GM23338 (cell line): ENCODE data around the gene PHYHIPL. TPM values are rescaled to one million over a fixed set of nuclear protein-coding genes. Genes with fewer than 3 reads are reported as not detected.

Source experiments
- ATAC-seq: fragments of 200-7000 bp; cut with Tn5 transposase; 3 replicates; pipeline ENCODE4 v1.9.1; 2020
- DNase-seq: peaks from one replicate; pipeline ENCODE4 v3.0.0-alpha.2; 2015; ENCODE audit warnings: low spot score
- H2AFZ ChIP-seq: fragments of 200-600 bp; sonication (generic); 2 replicates; pipeline ENCODE4 v1.8.0; 2016; ENCODE audit warnings: antibody characterized with exemption, mild to moderate bottlenecking, moderate library complexity
- H3F3A ChIP-seq: fragments of 200-600 bp; sonication (generic); replicated peaks from 2 replicates; pipeline ENCODE4 v1.8.0; 2017; ENCODE audit warnings: antibody characterized with exemption, mixed run types, low read depth
- H3K27ac ChIP-seq: fragments of 200-600 bp; sonication (generic); 2 replicates; pipeline ENCODE4 v1.6.1; 2016; ENCODE audit warnings: low read depth
- H3K27me3 ChIP-seq: fragments of 200-600 bp; sonication (generic); 2 replicates; pipeline ENCODE4 v1.8.0; 2016; ENCODE audit warnings: mild to moderate bottlenecking, mixed run types, moderate library complexity; ENCODE audit not compliant: insufficient read depth
- H3K36me3 ChIP-seq: fragments of 200-600 bp; sonication (generic); 2 replicates; pipeline ENCODE4 v1.8.0; 2016; ENCODE audit warnings: mild to moderate bottlenecking; ENCODE audit not compliant: insufficient read depth
- H3K4me1 ChIP-seq: fragments of 200-600 bp; sonication (generic); 2 replicates; pipeline ENCODE4 v1.8.0; 2016; ENCODE audit warnings: mild to moderate bottlenecking, moderate library complexity; ENCODE audit not compliant: insufficient read depth
- H3K4me2 ChIP-seq: fragments of 200-600 bp; sonication (generic); 2 replicates; pipeline ENCODE4 v1.7.1; 2017; ENCODE audit warnings: mixed run types
- H3K4me3 ChIP-seq: fragments of 200-600 bp; sonication (generic); 2 replicates; pipeline ENCODE4 v1.6.1; 2016; ENCODE audit warnings: mixed run types
- H3K79me2 ChIP-seq: fragments of 200-600 bp; sonication (generic); replicated peaks from 2 replicates; pipeline ENCODE4 v1.8.0; 2017; ENCODE audit warnings: mild to moderate bottlenecking; ENCODE audit not compliant: insufficient read depth
- H3K9me2 ChIP-seq: fragments of 200-600 bp; sonication (generic); 2 replicates; pipeline ENCODE4 v1.8.0; 2017; ENCODE audit not compliant: insufficient read depth
- H4K20me1 ChIP-seq: fragments of 200-600 bp; sonication (generic); replicated peaks from 2 replicates; pipeline ENCODE4 v1.8.0; 2017; ENCODE audit warnings: mild to moderate bottlenecking; ENCODE audit not compliant: insufficient read depth
- H3K27ac Mint-ChIP-seq: 2 replicates; pipeline ENCODE4 v1.8.0; 2020; ENCODE audit warnings: inconsistent platforms, mild to moderate bottlenecking, moderate library complexity, mixed read lengths
- H3K27me3 Mint-ChIP-seq: 3 replicates; pipeline ENCODE4 v1.8.0; 2022; ENCODE audit warnings: low read depth, mild to moderate bottlenecking, moderate library complexity, mixed read lengths, inconsistent platforms; ENCODE audit not compliant: insufficient read depth, poor library complexity
- H3K36me3 Mint-ChIP-seq: 3 replicates; pipeline ENCODE4 v1.8.0; 2021; ENCODE audit warnings: low read depth, mild to moderate bottlenecking, inconsistent platforms, moderate library complexity, mixed read lengths
- H3K4me1 Mint-ChIP-seq: 3 replicates; pipeline ENCODE4 v1.8.0; 2020; ENCODE audit warnings: mild to moderate bottlenecking, inconsistent platforms, mixed read lengths
- H3K4me3 Mint-ChIP-seq: 3 replicates; pipeline ENCODE4 v1.8.0; 2021; ENCODE audit warnings: moderate library complexity, mild to moderate bottlenecking, inconsistent platforms, mixed read lengths
- H3K9me3 Mint-ChIP-seq: 3 replicates; pipeline ENCODE4 v1.8.0; 2020; ENCODE audit warnings: moderate library complexity, mild to moderate bottlenecking, inconsistent platforms, mixed read lengths
- CREB1 ChIP-seq: fragments of 250-450 bp; sonication (Bioruptor Pico); IDR thresholded peaks from 2 replicates; pipeline ENCODE4 v1.5.0; 2020; ENCODE audit warnings: low read depth, mild to moderate bottlenecking, moderate library complexity
- CTCF ChIP-seq, 2 experiments: fragments of 200-600 bp in 1 of 2; sonication (generic) in 1 of 2; conservative IDR thresholded peaks; 2 replicates each; pipeline versions ENCODE4 v1.5.1 to v1.6.1; 2016 to 2017; ENCODE audit warnings: antibody characterized with exemption in 2 of 2, low read depth in 2 of 2, mild to moderate bottlenecking in 2 of 2, moderate library complexity in 1 of 2
- EZH2 ChIP-seq: fragments of 200-600 bp; sonication (generic); IDR thresholded peaks from one replicate; pipeline ENCODE4 v1.8.0; 2017; ENCODE audit warnings: antibody characterized with exemption, mild to moderate bottlenecking, low read depth; ENCODE audit not compliant: unreplicated experiment
- EZH2phosphoT487 ChIP-seq: fragments of 200-600 bp; sonication (generic); IDR thresholded peaks from one replicate; pipeline ENCODE4 v1.8.1; 2018; ENCODE audit warnings: antibody characterized with exemption; ENCODE audit not compliant: unreplicated experiment
- JUNB ChIP-seq: IDR thresholded peaks from one replicate; pipeline ENCODE4 v1.6.1; 2016; ENCODE audit warnings: antibody characterized with exemption; ENCODE audit not compliant: unreplicated experiment
- NANOG ChIP-seq: IDR thresholded peaks from 2 replicates; pipeline ENCODE4 v1.6.1; 2016; ENCODE audit warnings: antibody characterized with exemption, borderline replicate concordance
- POLR2AphosphoS5 ChIP-seq: IDR thresholded peaks from 2 replicates; pipeline ENCODE4 v1.6.1; 2016; ENCODE audit warnings: antibody characterized with exemption, low read depth
- REST ChIP-seq: IDR thresholded peaks from one replicate; pipeline ENCODE4 v1.6.1; 2018; ENCODE audit warnings: antibody characterized with exemption; ENCODE audit not compliant: unreplicated experiment
- STAT1 ChIP-seq: IDR thresholded peaks from one replicate; pipeline ENCODE4 v1.6.1; 2016; ENCODE audit warnings: antibody characterized with exemption; ENCODE audit not compliant: unreplicated experiment
- ZNF114 ChIP-seq: fragments of 250-450 bp; sonication (Bioruptor Pico); IDR thresholded peaks from 2 replicates; pipeline ENCODE4 v1.5.0; 2020; ENCODE audit warnings: mild to moderate bottlenecking, moderate library complexity
- ZNF331 ChIP-seq: fragments of 250-450 bp; sonication (Bioruptor Pico); IDR thresholded peaks from 2 replicates; pipeline ENCODE4 v1.5.0; 2020; ENCODE audit warnings: low read depth, mild to moderate bottlenecking, moderate library complexity
- polyA plus RNA-seq: library from polyadenylated mRNA; unstranded; fragments of >200 nt; fragmentation: Nextera tagmentation; extraction: Ambion mirVana; gene quantifications from 2 replicates; pipeline ENCODE4 v1.2.1, GENCODE V29; 2016
- total RNA-seq: library from RNA; depleted of rRNA; stranded (reverse); fragments of >200 nt; shearing (Covaris generic); gene quantifications from 2 replicates; pipeline ENCODE4 v1.2.3, GENCODE V29; 2014
- TF ChIP-seq, protein P1 (sequence below): IDR thresholded peaks from 2 replicates; pipeline ENCODE4 v1.6.1; 2016; ENCODE audit warnings: antibody characterized with exemption

Gene PHYHIPL
- total and polyA plus RNA-seq, 2 experiments from 2014 or later: 0.24 to 0.27 TPM

DNA sequence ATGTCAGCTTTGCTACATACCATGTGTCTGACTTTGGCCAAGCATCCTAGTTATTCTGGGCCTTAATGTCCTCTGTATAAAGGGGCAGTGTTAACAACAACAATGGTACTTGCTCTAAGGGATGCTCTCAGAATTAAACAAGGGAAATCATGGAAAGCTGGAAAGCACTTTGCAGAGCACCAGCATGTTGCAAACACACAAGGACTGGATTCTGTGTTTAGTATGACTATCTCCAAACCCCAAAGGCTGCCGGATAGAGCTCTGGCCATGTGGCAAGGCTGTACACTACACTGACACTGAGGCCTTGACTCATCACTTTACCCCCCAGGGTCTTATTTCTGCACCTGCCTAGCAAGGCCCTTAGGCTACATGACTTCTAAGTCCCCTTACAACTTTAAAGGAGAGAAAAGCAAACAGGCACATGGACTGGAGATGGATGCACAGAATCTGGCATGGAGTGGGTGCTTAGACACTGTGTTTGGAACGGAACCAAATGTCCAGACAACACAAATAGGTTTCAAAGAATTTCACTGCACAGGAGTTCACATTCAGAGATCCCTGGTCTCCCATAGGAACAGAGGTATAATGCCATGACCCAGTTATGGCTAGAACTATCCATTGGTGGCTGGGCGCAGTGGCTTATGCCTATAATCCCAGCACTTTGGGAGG lies 111.3 kb downstream of the PHYHIPL start:
- H3F3A ChIP-seq: no peaks in the 10 kb centered on the region
- H3K4me2 ChIP-seq: no peak overlapping the region

More for the DNA sequence above, 111.3 kb downstream of the PHYHIPL start:
- no peaks in the 10 kb centered on the region for H4K20me1 ChIP-seq
- peaks cover 28% of the 10 kb centered on the region for H3K4me1 ChIP-seq
- no peaks in the 10 kb centered on the region for H3K79me2 ChIP-seq
- H3K27me3 Mint-ChIP-seq: peaks cover 2% of the 10 kb centered on the region
- peaks cover 33% of the 10 kb centered on the region for H3K4me1 Mint-ChIP-seq
- H3K27ac ChIP-seq: no peak overlapping the region
- no peak overlapping the region for H3K27ac Mint-ChIP-seq
- no peaks in the 10 kb centered on the region; the same call in 2 of the 3 replicates for H3K9me3 Mint-ChIP-seq
- H3K4me3 Mint-ChIP-seq: no peak overlapping the region
- no peak for ATAC-seq
- no peaks in the 10 kb centered on the region for H3K36me3 Mint-ChIP-seq
- H3K36me3 ChIP-seq: no peaks in the 10 kb centered on the region
- H3K27me3 ChIP-seq: no peaks in the 10 kb centered on the region
- peaks cover 3% of the 10 kb centered on the region; the same call in 1 of the 2 replicates for H3K9me2 ChIP-seq
- TF ChIP-seq ZNF114 (CRISPR knock-in tag) (no peak), ZNF331 (CRISPR knock-in tag) (no peak), CTCF (conservative IDR thresholded peaks at IDR 0.05; ENCODE audit: low read depth in 2 of 2) (no peak), EZH2 (no peak), STAT1 (no peak), POLR2AphosphoS5 (no peak), REST (no peak), JUNB (no peak), CREB1 (CRISPR knock-in tag) (no peak), NANOG (no peak), EZH2phosphoT487 (no peak)
- TF ChIP-seq, protein P1, sequence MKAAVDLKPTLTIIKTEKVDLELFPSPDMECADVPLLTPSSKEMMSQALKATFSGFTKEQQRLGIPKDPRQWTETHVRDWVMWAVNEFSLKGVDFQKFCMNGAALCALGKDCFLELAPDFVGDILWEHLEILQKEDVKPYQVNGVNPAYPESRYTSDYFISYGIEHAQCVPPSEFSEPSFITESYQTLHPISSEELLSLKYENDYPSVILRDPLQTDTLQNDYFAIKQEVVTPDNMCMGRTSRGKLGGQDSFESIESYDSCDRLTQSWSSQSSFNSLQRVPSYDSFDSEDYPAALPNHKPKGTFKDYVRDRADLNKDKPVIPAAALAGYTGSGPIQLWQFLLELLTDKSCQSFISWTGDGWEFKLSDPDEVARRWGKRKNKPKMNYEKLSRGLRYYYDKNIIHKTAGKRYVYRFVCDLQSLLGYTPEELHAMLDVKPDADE: no peak
- no peak overlapping the region for H3K4me3 ChIP-seq
- no peak overlapping the region for H2AFZ ChIP-seq
- no peak for DNase-seq
